Measurements from ENCODE around the gene HSF2BP.
"Not testable (repeated sequence)": the region's sequence is repeated elsewhere in the genome, so short reads cannot be mapped to it uniquely, and the experiment has no call there.

The HSF2BP gene

GRCh38 chr21:43593078-43593477, 66.2 kb downstream of the HSF2BP start:
- Mint-ChIP-seq H3K27ac (no peak overlapping the region), H3K27me3 (no peaks in the 10 kb centered on the region), H3K9me3 (no peaks in the 10 kb centered on the region), H3K4me3 (no peak overlapping the region), H3K4me1 (ENCODE audit: low read depth) (no peaks in the 10 kb centered on the region), H3K36me3 (ENCODE audit: low read depth) (no peaks in the 10 kb centered on the region)
- DNase-seq = no peak

- H3K4me3 Mint-ChIP-seq = no peak overlapping the region
- no peaks in the 10 kb centered on the region for H3K36me3 Mint-ChIP-seq (ENCODE audit: low read depth)
- no peak overlapping the region for H3K27ac Mint-ChIP-seq
- H3K9me3 Mint-ChIP-seq = no peaks in the 10 kb centered on the region
- H3K27me3 Mint-ChIP-seq = no peaks in the 10 kb centered on the region
- H3K4me1 Mint-ChIP-seq (ENCODE audit: low read depth) = no peaks in the 10 kb centered on the region
- DNase-seq = no peak
Measured at GRCh38 chr21:43591571-43591970, 67.7 kb downstream of the HSF2BP start.

GRCh38 chr21:43590194-43590593, 69.1 kb downstream of the HSF2BP start:
- no peaks in the 10 kb centered on the region for H3K27me3 Mint-ChIP-seq
- H3K36me3 Mint-ChIP-seq (ENCODE audit: low read depth) = no peaks in the 10 kb centered on the region
- no peaks in the 10 kb centered on the region for H3K9me3 Mint-ChIP-seq
- peaks cover 5% of the 10 kb centered on the region for H3K4me1 Mint-ChIP-seq (ENCODE audit: low read depth)
- H3K27ac Mint-ChIP-seq = no peak overlapping the region
- no peak overlapping the region for H3K4me3 Mint-ChIP-seq
- no peak for DNase-seq

- H3K36me3 Mint-ChIP-seq (ENCODE audit: low read depth) = no peaks in the 10 kb centered on the region
- no peak overlapping the region for H3K4me3 Mint-ChIP-seq
Measured at GRCh38 chr21:43588957-43589356, 70.3 kb downstream of the HSF2BP start.

GRCh38 chr21:43585924-43586413, 73.3 kb downstream of the HSF2BP start:
- H3K27me3 Mint-ChIP-seq = no peaks in the 10 kb centered on the region
- no peak overlapping the region for H3K4me3 Mint-ChIP-seq
- no peaks in the 10 kb centered on the region for H3K9me3 Mint-ChIP-seq
- no peak overlapping the region for H3K27ac Mint-ChIP-seq
- DNase-seq = no peak
- H3K36me3 Mint-ChIP-seq (ENCODE audit: low read depth) = no peaks in the 10 kb centered on the region
- peaks cover 5% of the 10 kb centered on the region for H3K4me1 Mint-ChIP-seq (ENCODE audit: low read depth)

More at GRCh38 chr21:43588957-43589356, 70.3 kb downstream of the HSF2BP start:
- no peaks in the 10 kb centered on the region for H3K27me3 Mint-ChIP-seq
- H3K9me3 Mint-ChIP-seq = no peaks in the 10 kb centered on the region
- H3K4me1 Mint-ChIP-seq (ENCODE audit: low read depth) = peaks cover 5% of the 10 kb centered on the region
- no peak for DNase-seq
- H3K27ac Mint-ChIP-seq = no peak overlapping the region

- Mint-ChIP-seq H3K27me3 (no peaks in the 10 kb centered on the region), H3K9me3 (no peaks in the 10 kb centered on the region), H3K4me1 (ENCODE audit: low read depth) (peaks cover 5% of the 10 kb centered on the region), H3K36me3 (ENCODE audit: low read depth) (no peaks in the 10 kb centered on the region), H3K4me3 (no peak overlapping the region), H3K27ac (no peak overlapping the region)
- no peak for DNase-seq
Measured at GRCh38 chr21:43585514-43585913, 73.8 kb downstream of the HSF2BP start.

GRCh38 chr21:43581453-43581852, 77.8 kb downstream of the HSF2BP start:
- no peaks in the 10 kb centered on the region for H3K36me3 Mint-ChIP-seq (ENCODE audit: low read depth)
- no peak overlapping the region for H3K4me3 Mint-ChIP-seq
- peaks cover 5% of the 10 kb centered on the region for H3K4me1 Mint-ChIP-seq (ENCODE audit: low read depth)
- H3K27me3 Mint-ChIP-seq = no peaks in the 10 kb centered on the region
- H3K27ac Mint-ChIP-seq = no peak overlapping the region
- DNase-seq = no peak
- no peaks in the 10 kb centered on the region for H3K9me3 Mint-ChIP-seq

GRCh38 chr21:43578677-43579303, 80.5 kb downstream of the HSF2BP start:
- no peaks in the 10 kb centered on the region for H3K9me3 Mint-ChIP-seq
- no peaks in the 10 kb centered on the region for H3K36me3 Mint-ChIP-seq (ENCODE audit: low read depth)

GRCh38 chr21:43575473-43575844, 83.8 kb downstream of the HSF2BP start:
- no peaks in the 10 kb centered on the region for H3K36me3 Mint-ChIP-seq (ENCODE audit: low read depth)
- no peaks in the 10 kb centered on the region for H3K9me3 Mint-ChIP-seq
- peaks cover 10% of the 10 kb centered on the region for H3K27me3 Mint-ChIP-seq
- DNase-seq = no peak
- H3K27ac Mint-ChIP-seq = no peak overlapping the region
- no peaks in the 10 kb centered on the region for H3K4me1 Mint-ChIP-seq (ENCODE audit: low read depth)
- H3K4me3 Mint-ChIP-seq = no peak overlapping the region

More at GRCh38 chr21:43578677-43579303, 80.5 kb downstream of the HSF2BP start:
- peaks cover 10% of the 10 kb centered on the region for H3K27me3 Mint-ChIP-seq
- no peaks in the 10 kb centered on the region for H3K4me1 Mint-ChIP-seq (ENCODE audit: low read depth)
- H3K27ac Mint-ChIP-seq = no peak overlapping the region
- H3K4me3 Mint-ChIP-seq = no peak overlapping the region
- DNase-seq = no peak

GRCh38 chr21:43574741-43575472, 84.4 kb downstream of the HSF2BP start:
- no peaks in the 10 kb centered on the region for H3K36me3 Mint-ChIP-seq (ENCODE audit: low read depth)
- DNase-seq = no peak
- no peak overlapping the region for H3K27ac Mint-ChIP-seq
- H3K9me3 Mint-ChIP-seq = no peaks in the 10 kb centered on the region
- H3K27me3 Mint-ChIP-seq = peaks cover 10% of the 10 kb centered on the region
- no peak overlapping the region for H3K4me3 Mint-ChIP-seq
- no peaks in the 10 kb centered on the region for H3K4me1 Mint-ChIP-seq (ENCODE audit: low read depth)

- H3K9me3 Mint-ChIP-seq = no peaks in the 10 kb centered on the region
- H3K4me1 Mint-ChIP-seq (ENCODE audit: low read depth) = no peaks in the 10 kb centered on the region
- no peak overlapping the region for H3K27ac Mint-ChIP-seq
- H3K4me3 Mint-ChIP-seq = no peak overlapping the region
- H3K27me3 Mint-ChIP-seq = peaks cover 10% of the 10 kb centered on the region
- no peaks in the 10 kb centered on the region for H3K36me3 Mint-ChIP-seq (ENCODE audit: low read depth)
- DNase-seq = no peak
Measured at GRCh38 chr21:43573921-43574320, 85.4 kb downstream of the HSF2BP start.

- DNase-seq = no peak
- no peaks in the 10 kb centered on the region for H3K9me3 Mint-ChIP-seq
- no peak overlapping the region for H3K4me3 Mint-ChIP-seq
- no peak overlapping the region for H3K27ac Mint-ChIP-seq
- no peaks in the 10 kb centered on the region for H3K4me1 Mint-ChIP-seq (ENCODE audit: low read depth)
- no peaks in the 10 kb centered on the region for H3K36me3 Mint-ChIP-seq (ENCODE audit: low read depth)
- peaks cover 10% of the 10 kb centered on the region for H3K27me3 Mint-ChIP-seq
Measured at GRCh38 chr21:43572446-43572845, 86.8 kb downstream of the HSF2BP start.

GRCh38 chr21:43571976-43572375, 87.3 kb downstream of the HSF2BP start:
- H3K9me3 Mint-ChIP-seq = no peaks in the 10 kb centered on the region

GRCh38 chr21:43570195-43570594, 89.1 kb downstream of the HSF2BP start:
- not testable (repeated sequence) for H3K9me3 Mint-ChIP-seq; H3K4me3 Mint-ChIP-seq; H3K36me3 Mint-ChIP-seq (ENCODE audit: low read depth); H3K27ac Mint-ChIP-seq; H3K4me1 Mint-ChIP-seq (ENCODE audit: low read depth); H3K27me3 Mint-ChIP-seq; DNase-seq

More at GRCh38 chr21:43571976-43572375, 87.3 kb downstream of the HSF2BP start:
- no peak overlapping the region for H3K27ac Mint-ChIP-seq
- no peaks in the 10 kb centered on the region for H3K4me1 Mint-ChIP-seq (ENCODE audit: low read depth)
- H3K36me3 Mint-ChIP-seq (ENCODE audit: low read depth) = no peaks in the 10 kb centered on the region
- DNase-seq = no peak
- H3K4me3 Mint-ChIP-seq = no peak overlapping the region
- H3K27me3 Mint-ChIP-seq = peaks cover 10% of the 10 kb centered on the region

- not testable (repeated sequence) for H3K9me3 Mint-ChIP-seq; H3K27me3 Mint-ChIP-seq; H3K27ac Mint-ChIP-seq; H3K36me3 Mint-ChIP-seq (ENCODE audit: low read depth); H3K4me1 Mint-ChIP-seq (ENCODE audit: low read depth); H3K4me3 Mint-ChIP-seq; DNase-seq
Measured at GRCh38 chr21:43562451-43562850, 96.8 kb downstream of the HSF2BP start.

Measured in activated T-cell treated with anti-CD3 and anti-CD28 coated beads, Interleukin-2, amount 50 U/mL, for 24 hours (primary cell).